ENCODE data around the gene IQCE. TPM values are rescaled to one million over a fixed set of nuclear protein-coding genes. Genes with fewer than 3 reads are reported as not detected.

Gene IQCE
- total and polyA plus RNA-seq, 2 donors (not counting 1 experiment from before 2014, with no cell fraction given) = 3.5 to 9.5 TPM

- no peak overlapping the region for H3K9ac ChIP-seq (ENCODE audit: low read length)
- ATAC-seq (ENCODE audit: low read depth) (no peak), DNase-seq (no peak)
- H3K27ac ChIP-seq (ENCODE audit: low read length in 2 of 2) = no peak overlapping the region
- no peak for TF ChIP-seq CTCF (IDR thresholded peaks at IDR 0.05)
- no peak overlapping the region for H3K4me3 ChIP-seq (ENCODE audit: control extremely low read depth in 1 of 5, extremely low read depth in 1 of 5, insufficient read depth in 1 of 5, low read depth in 2 of 5, low read length in 4 of 5)
- intact Hi-C loops (cut with micrococcal nuclease) = no loop called here
- H4K20me1 ChIP-seq (ENCODE audit: control insufficient read depth, insufficient read depth, low read length, poor library complexity, severe bottlenecking) = no peaks in the 10 kb centered on the region
- no peaks in the 10 kb centered on the region for H3K79me2 ChIP-seq (ENCODE audit: control insufficient read depth, insufficient read depth, low read length)
- peaks cover 0 to 5% (median 0%) of the 10 kb centered on the region in 3 donors for H3K9me3 ChIP-seq (ENCODE audit: control extremely low read depth in 1 of 3, control insufficient read depth in 2 of 3, insufficient read depth in 1 of 3, low read length in 2 of 3)
- Mint-ChIP-seq H3K9me3 (ENCODE audit: insufficient read depth) (no peaks in the 10 kb centered on the region), H3K4me3 (no peak overlapping the region), H3K4me1 (peaks cover 6% of the 10 kb centered on the region), H3K27me3 (no peaks in the 10 kb centered on the region), H3K27ac (no peak overlapping the region)
- WGBS (ENCODE audit: insufficient coverage) = 95% methylated on average over 21 of the region's 22 CpGs
- no peak overlapping the region for H3K4me2 ChIP-seq (replicated peaks; ENCODE audit: low read depth, low read length, poor library complexity, severe bottlenecking)
- H2AFZ ChIP-seq (ENCODE audit: insufficient read depth, low read depth, low read length, poor library complexity, severe bottlenecking) = no peak overlapping the region
- peaks cover 0 to 8% of the 10 kb centered on the region in 2 donors for H3K4me1 ChIP-seq (ENCODE audit: control insufficient read depth in 2 of 2, insufficient read depth in 2 of 2, low read length in 2 of 2)
- ChIA-PET CTCF (interaction anchor here (0.7 to 1.1 kb wide), 2 partner anchors 10 to 12 kb away, joined by 3 to 7 read pairs; no protein-coding TSS in a partner anchor), POLR2A (no interaction called here)
- H3K27me3 ChIP-seq (replicated peaks in 1 of 4; ENCODE audit: control extremely low read depth in 1 of 4, control insufficient read depth in 3 of 4, insufficient read depth in 4 of 4, low read length in 3 of 4) = peaks cover 0 to 2% (median 0%) of the 10 kb centered on the region in 4 experiments
- H3K36me3 ChIP-seq (replicated peaks in 1 of 2; ENCODE audit: control extremely low read depth in 1 of 2, control insufficient read depth in 1 of 2, extremely low read depth in 1 of 2, insufficient read depth in 2 of 2, low read length in 1 of 2) = no peaks in the 10 kb centered on the region
Measured at GRCh38 chr7:2596464-2597272, 37.9 kb downstream of the IQCE start.

GRCh38 chr7:2597273-2597640, 38.5 kb downstream of the IQCE start:
- no peak for ATAC-seq (ENCODE audit: low read depth)
- 83% methylated on average over 11 of the region's 13 CpGs for WGBS (ENCODE audit: insufficient coverage)
- ChIA-PET CTCF (no interaction called here), POLR2A (no interaction called here)
- peaks cover 0 to 8% of the 10 kb centered on the region in 2 donors for H3K4me1 ChIP-seq (ENCODE audit: control insufficient read depth in 2 of 2, insufficient read depth in 2 of 2, low read length in 2 of 2)
- Mint-ChIP-seq H3K9me3 (ENCODE audit: insufficient read depth) (no peaks in the 10 kb centered on the region), H3K4me3 (no peak overlapping the region), H3K4me1 (peaks cover 6% of the 10 kb centered on the region), H3K27me3 (no peaks in the 10 kb centered on the region), H3K27ac (no peak overlapping the region)
- no peaks in the 10 kb centered on the region for H4K20me1 ChIP-seq (ENCODE audit: control insufficient read depth, insufficient read depth, low read length, poor library complexity, severe bottlenecking)
- intact Hi-C loops (cut with micrococcal nuclease) = no loop called here
- no peak overlapping the region for H2AFZ ChIP-seq (ENCODE audit: insufficient read depth, low read depth, low read length, poor library complexity, severe bottlenecking)
- H3K27ac ChIP-seq (ENCODE audit: low read length in 2 of 2) = no peak overlapping the region
- no peak overlapping the region for H3K4me2 ChIP-seq (replicated peaks; ENCODE audit: low read depth, low read length, poor library complexity, severe bottlenecking)
- TF ChIP-seq CTCF (IDR thresholded peaks at IDR 0.05) = no peak
- no peak for TF ChIP-seq EZH2 (IDR thresholded peaks at IDR 0.05; ENCODE audit: borderline replicate concordance, insufficient read depth, low read depth, low read length, poor library complexity, severe bottlenecking)
- no peak overlapping the region for H3K4me3 ChIP-seq (ENCODE audit: control extremely low read depth in 1 of 5, extremely low read depth in 1 of 5, insufficient read depth in 1 of 5, low read depth in 2 of 5, low read length in 4 of 5)
- H3K36me3 ChIP-seq (replicated peaks in 1 of 2; ENCODE audit: control extremely low read depth in 1 of 2, control insufficient read depth in 1 of 2, extremely low read depth in 1 of 2, insufficient read depth in 2 of 2, low read length in 1 of 2) = no peaks in the 10 kb centered on the region
- no peak for DNase-seq
- no peak overlapping the region for H3K9ac ChIP-seq (ENCODE audit: low read length)
- H3K79me2 ChIP-seq (ENCODE audit: control insufficient read depth, insufficient read depth, low read length) = no peaks in the 10 kb centered on the region
- H3K27me3 ChIP-seq (replicated peaks in 1 of 4; ENCODE audit: control extremely low read depth in 1 of 4, control insufficient read depth in 3 of 4, insufficient read depth in 4 of 4, low read length in 3 of 4) = peaks cover 0 to 2% (median 0%) of the 10 kb centered on the region in 4 experiments
- H3K9me3 ChIP-seq (ENCODE audit: control extremely low read depth in 1 of 3, control insufficient read depth in 2 of 3, insufficient read depth in 1 of 3, low read length in 2 of 3) = peaks cover 0 to 5% (median 0%) of the 10 kb centered on the region in 3 donors
